Left ventricle myocardium inferior (tissue), 1 donor: ENCODE measurements around the gene DDO. TPM values are rescaled to one million over a fixed set of nuclear protein-coding genes. Genes with fewer than 3 reads are reported as not detected.
A peak's percentile ranks its signal among the peaks of the same experiment; 100 is the strongest.

Experiments
- DNase-seq: peaks from one replicate; pipeline ENCODE4 v3.0.0-alpha.2; 2020
- H3K27ac ChIP-seq: fragments of 200-600 bp; replicated peaks from 2 replicates; pipeline ENCODE4 v1.8.0; 2021
- H3K27me3 ChIP-seq: fragments of 200-600 bp; 2 replicates; pipeline ENCODE4 v1.8.0; 2021; ENCODE audit warnings: low read depth
- H3K36me3 ChIP-seq: fragments of 200-600 bp; 2 replicates; pipeline ENCODE4 v1.8.0; 2021
- H3K4me1 ChIP-seq: fragments of 200-600 bp; 2 replicates; pipeline ENCODE4 v1.8.0; 2021
- H3K4me3 ChIP-seq: fragments of 200-600 bp; 2 replicates; pipeline ENCODE4 v1.8.0; 2021; ENCODE audit warnings: mild to moderate bottlenecking, moderate library complexity
- H3K9me3 ChIP-seq: fragments of 200-600 bp; replicated peaks from 2 replicates; pipeline ENCODE4 v1.8.0; 2021
- intact Hi-C: fragments of 100-400 bp; cut with micrococcal nuclease; formaldehyde crosslinking; loops from one replicate; pipeline ENCODE4 v1.11.0; 2022
- total RNA-seq: library from RNA; stranded (reverse); fragmentation: NEBNext Ultra II Directional; extraction: Animal tissue kit (Norgen Biotek cat#: 25700); gene quantifications from one replicate; pipeline ENCODE4 v1.2.1, GENCODE V29; 2021
- TF ChIP-seq, protein P1 (sequence below): fragments of 200-600 bp; IDR thresholded peaks from 2 replicates; pipeline ENCODE4 v1.8.0; 2021; ENCODE audit warnings: antibody characterized with exemption, mild to moderate bottlenecking, borderline replicate concordance
- donor health status: DM: no; HTN: yes; CAD: no; lungs with severe emphysema.

DDO gene
- total RNA-seq, 1 donor from 2014 or later: 37.6 TPM

DNA sequence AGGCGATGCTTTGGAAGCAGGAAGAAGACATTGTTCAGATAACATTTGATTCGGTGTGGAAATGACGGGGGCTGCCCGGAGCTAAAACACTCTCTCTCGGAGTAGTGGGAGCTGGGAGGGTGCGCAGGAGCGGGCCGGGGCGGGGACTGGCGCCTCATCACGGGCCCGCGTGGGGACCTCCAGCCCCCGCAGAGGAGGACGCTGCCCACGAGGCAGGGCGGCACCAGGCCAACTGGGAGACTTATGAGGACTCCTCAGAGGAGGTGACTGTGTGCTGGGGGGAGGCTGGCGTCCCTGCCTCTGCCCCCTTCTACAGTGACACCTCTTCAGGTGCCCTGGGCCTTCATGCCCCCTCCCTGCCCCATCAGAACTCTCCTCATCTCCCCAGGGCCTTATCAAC, 15.2 kb downstream of the DDO start:
- H3K9me3 ChIP-seq: no peaks in the 10 kb centered on the region
- no peaks in the 10 kb centered on the region for H3K27me3 ChIP-seq
- peak overlapping the region; percentile 64 for H3K4me3 ChIP-seq
- intact Hi-C loops: no loop called here
- H3K27ac ChIP-seq: no peak overlapping the region
- DNase-seq: no peak
- H3K36me3 ChIP-seq: no peaks in the 10 kb centered on the region
- TF ChIP-seq, protein P1, sequence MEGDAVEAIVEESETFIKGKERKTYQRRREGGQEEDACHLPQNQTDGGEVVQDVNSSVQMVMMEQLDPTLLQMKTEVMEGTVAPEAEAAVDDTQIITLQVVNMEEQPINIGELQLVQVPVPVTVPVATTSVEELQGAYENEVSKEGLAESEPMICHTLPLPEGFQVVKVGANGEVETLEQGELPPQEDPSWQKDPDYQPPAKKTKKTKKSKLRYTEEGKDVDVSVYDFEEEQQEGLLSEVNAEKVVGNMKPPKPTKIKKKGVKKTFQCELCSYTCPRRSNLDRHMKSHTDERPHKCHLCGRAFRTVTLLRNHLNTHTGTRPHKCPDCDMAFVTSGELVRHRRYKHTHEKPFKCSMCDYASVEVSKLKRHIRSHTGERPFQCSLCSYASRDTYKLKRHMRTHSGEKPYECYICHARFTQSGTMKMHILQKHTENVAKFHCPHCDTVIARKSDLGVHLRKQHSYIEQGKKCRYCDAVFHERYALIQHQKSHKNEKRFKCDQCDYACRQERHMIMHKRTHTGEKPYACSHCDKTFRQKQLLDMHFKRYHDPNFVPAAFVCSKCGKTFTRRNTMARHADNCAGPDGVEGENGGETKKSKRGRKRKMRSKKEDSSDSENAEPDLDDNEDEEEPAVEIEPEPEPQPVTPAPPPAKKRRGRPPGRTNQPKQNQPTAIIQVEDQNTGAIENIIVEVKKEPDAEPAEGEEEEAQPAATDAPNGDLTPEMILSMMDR: no peak
- H3K4me1 ChIP-seq: peaks cover 25% of the 10 kb centered on the region

DNA sequence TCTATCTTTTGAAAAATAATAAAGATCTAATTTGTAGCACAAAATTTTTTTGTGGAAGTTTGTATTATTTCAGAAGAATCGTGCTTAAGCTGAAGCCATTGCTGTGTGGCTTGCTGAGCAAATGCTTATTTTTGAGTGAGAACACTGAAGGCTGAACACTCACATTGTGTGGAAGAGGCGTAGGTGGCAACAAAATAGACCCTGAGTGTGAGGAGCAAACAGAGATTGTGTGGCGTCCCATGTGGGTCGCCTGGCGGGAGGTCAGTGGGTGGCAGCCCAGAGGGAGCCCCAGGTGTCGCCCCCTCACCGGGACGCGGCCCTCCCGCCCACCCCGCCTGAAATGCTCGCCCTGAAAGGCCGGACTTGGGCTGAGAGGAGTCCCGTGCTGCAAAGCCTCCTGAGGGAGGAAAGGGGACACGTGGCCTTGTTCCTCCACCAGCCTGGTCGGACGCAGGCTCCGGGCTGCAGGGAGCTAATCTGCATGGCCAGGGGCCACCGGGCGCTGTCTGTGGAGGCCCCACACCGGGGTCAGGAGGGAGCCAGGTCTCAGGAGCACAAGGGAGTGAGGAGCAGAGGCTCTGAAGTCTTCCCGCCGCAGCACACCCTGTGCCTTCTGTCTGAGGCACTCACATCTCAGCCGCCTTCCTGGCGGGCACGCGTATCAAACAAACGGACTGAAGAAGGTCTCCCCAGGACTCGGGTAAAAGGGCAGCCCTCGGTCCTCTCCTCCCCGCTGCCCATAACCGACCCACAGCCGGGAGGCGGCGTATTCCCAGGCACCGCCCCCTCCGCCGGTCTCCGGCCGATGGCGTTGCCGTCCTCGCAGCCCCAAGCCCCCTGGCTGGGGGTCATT, 15.9 kb downstream of the DDO start:
- TF ChIP-seq, protein P1: no peak
- intact Hi-C loops: no loop called here
- peak overlapping the region; percentile 64 for H3K4me3 ChIP-seq
- no peak for DNase-seq
- no peak overlapping the region for H3K27ac ChIP-seq
- no peaks in the 10 kb centered on the region for H3K27me3 ChIP-seq
- peaks cover 32% of the 10 kb centered on the region for H3K4me1 ChIP-seq
- no peaks in the 10 kb centered on the region for H3K9me3 ChIP-seq
- H3K36me3 ChIP-seq: no peaks in the 10 kb centered on the region

DNA sequence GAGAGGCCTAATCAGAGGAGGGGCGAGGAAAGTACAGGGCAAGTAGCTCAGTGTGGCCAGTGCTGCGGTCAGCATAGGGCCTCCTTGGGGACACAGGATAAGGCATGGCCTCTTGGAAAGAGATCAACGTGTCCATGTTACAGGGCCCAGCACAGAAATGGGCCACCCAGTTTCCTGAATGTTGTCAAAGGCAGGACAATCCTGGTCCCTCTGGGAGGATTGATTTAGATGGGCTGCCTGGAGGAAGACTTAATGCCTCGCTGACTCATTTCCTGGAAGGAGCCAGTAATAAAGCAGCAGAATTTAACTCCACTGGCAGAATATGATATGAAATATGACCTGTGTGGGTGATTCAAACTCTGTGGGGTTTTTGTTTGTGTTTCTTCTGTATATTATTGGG, 16.6 kb downstream of the DDO start:
- peaks cover 36% of the 10 kb centered on the region for H3K4me1 ChIP-seq
- H3K4me3 ChIP-seq: no peak overlapping the region
- no peak for DNase-seq
- no peak overlapping the region for H3K27ac ChIP-seq
- no peaks in the 10 kb centered on the region for H3K9me3 ChIP-seq
- TF ChIP-seq, protein P1: no peak
- no peaks in the 10 kb centered on the region for H3K27me3 ChIP-seq
- no peaks in the 10 kb centered on the region for H3K36me3 ChIP-seq
- intact Hi-C loops: no loop called here

GRCh38 chr6:110395221-110395620, 20.2 kb downstream of the DDO start:
- peaks cover 38% of the 10 kb centered on the region for H3K4me1 ChIP-seq
- DNase-seq: no peak
- intact Hi-C loops: no loop called here
- H3K9me3 ChIP-seq: no peaks in the 10 kb centered on the region
- peak overlapping the region; percentile 61 for H3K27ac ChIP-seq
- no peak overlapping the region for H3K4me3 ChIP-seq
- no peaks in the 10 kb centered on the region for H3K27me3 ChIP-seq
- TF ChIP-seq, protein P1: no peak
- no peaks in the 10 kb centered on the region for H3K36me3 ChIP-seq

GRCh38 chr6:110394409-110394808, 21.0 kb downstream of the DDO start:
- Histone ChIP-seq H3K9me3 (no peaks in the 10 kb centered on the region), H3K4me1 (peaks cover 40% of the 10 kb centered on the region), H3K36me3 (no peaks in the 10 kb centered on the region), H3K4me3 (no peak overlapping the region), H3K27ac (peak overlapping the region; percentile 61), H3K27me3 (no peaks in the 10 kb centered on the region)
- TF ChIP-seq, protein P1: no peak
- intact Hi-C loops: loop anchor here (5.0 kb wide), 1 partner anchor 217 kb away; the partner anchor contains the start of gene WASF1
- no peak for DNase-seq
